ENCODE measurements around the gene FANCC. TPM values are rescaled to one million over a fixed set of nuclear protein-coding genes. Genes with fewer than 3 reads are reported as not detected.

The FANCC gene
- total RNA-seq, 1 experiment from 2014 or later, result 34.1 TPM

- no peak for DNase-seq (ENCODE audit: low read depth)
- in situ Hi-C loops (cut with HindIII; ENCODE audit: low pct_unique_long_range_greater_than_20kb, low sequenced_read_pairs), result no loop called here
These were observed 176.7 kb downstream of the FANCC start for GRCh38 chr9:95140821-95141220.

- in situ Hi-C loops (cut with HindIII; ENCODE audit: low pct_unique_long_range_greater_than_20kb, low sequenced_read_pairs), result no loop called here
- DNase-seq (ENCODE audit: low read depth), result peak; percentile 26
These were observed 178.4 kb downstream of the FANCC start for GRCh38 chr9:95139126-95139525.

GRCh38 chr9:95138474-95138873, 179.0 kb downstream of the FANCC start:
- in situ Hi-C loops (cut with HindIII; ENCODE audit: low pct_unique_long_range_greater_than_20kb, low sequenced_read_pairs), result no loop called here
- DNase-seq (ENCODE audit: low read depth), result peak; percentile 23

GRCh38 chr9:95137587-95138145, 179.8 kb downstream of the FANCC start:
- in situ Hi-C loops (cut with HindIII; ENCODE audit: low pct_unique_long_range_greater_than_20kb, low sequenced_read_pairs), result no loop called here
- DNase-seq (ENCODE audit: low read depth), result no peak

- in situ Hi-C loops (cut with HindIII; ENCODE audit: low pct_unique_long_range_greater_than_20kb, low sequenced_read_pairs), result no loop called here
- DNase-seq (ENCODE audit: low read depth), result no peak
These were observed 181.8 kb downstream of the FANCC start for GRCh38 chr9:95135756-95136155.

- DNase-seq (ENCODE audit: low read depth), result no peak
- in situ Hi-C loops (cut with HindIII; ENCODE audit: low pct_unique_long_range_greater_than_20kb, low sequenced_read_pairs), result no loop called here
These were observed 183.0 kb downstream of the FANCC start for GRCh38 chr9:95134457-95134881.

GRCh38 chr9:95133325-95133705, 184.2 kb downstream of the FANCC start:
- DNase-seq (ENCODE audit: low read depth), result no peak
- in situ Hi-C loops (cut with HindIII; ENCODE audit: low pct_unique_long_range_greater_than_20kb, low sequenced_read_pairs), result no loop called here

- DNase-seq (ENCODE audit: low read depth), result no peak
- in situ Hi-C loops (cut with HindIII; ENCODE audit: low pct_unique_long_range_greater_than_20kb, low sequenced_read_pairs), result no loop called here
These were observed 184.9 kb downstream of the FANCC start for GRCh38 chr9:95132366-95133324.

GRCh38 chr9:95131023-95131943, 186.2 kb downstream of the FANCC start:
- in situ Hi-C loops (cut with HindIII; ENCODE audit: low pct_unique_long_range_greater_than_20kb, low sequenced_read_pairs), result no loop called here
- peak; percentile 40 for DNase-seq (ENCODE audit: low read depth)

- DNase-seq (ENCODE audit: low read depth), result no peak
- in situ Hi-C loops (cut with HindIII; ENCODE audit: low pct_unique_long_range_greater_than_20kb, low sequenced_read_pairs), result no loop called here
These were observed 187.0 kb downstream of the FANCC start for GRCh38 chr9:95130484-95130883.

GRCh38 chr9:95129476-95130291, 187.8 kb downstream of the FANCC start:
- in situ Hi-C loops (cut with HindIII; ENCODE audit: low pct_unique_long_range_greater_than_20kb, low sequenced_read_pairs), result no loop called here
- DNase-seq (ENCODE audit: low read depth), result no peak

GRCh38 chr9:95128177-95128524, 189.4 kb downstream of the FANCC start:
- in situ Hi-C loops (cut with HindIII; ENCODE audit: low pct_unique_long_range_greater_than_20kb, low sequenced_read_pairs), result no loop called here
- DNase-seq (ENCODE audit: low read depth), result no peak

GRCh38 chr9:95127249-95128176, 190.0 kb downstream of the FANCC start:
- in situ Hi-C loops (cut with HindIII; ENCODE audit: low pct_unique_long_range_greater_than_20kb, low sequenced_read_pairs), result no loop called here
- peak; percentile 46 for DNase-seq (ENCODE audit: low read depth)

GRCh38 chr9:95126739-95127138, 190.8 kb downstream of the FANCC start:
- DNase-seq (ENCODE audit: low read depth), result no peak
- in situ Hi-C loops (cut with HindIII; ENCODE audit: low pct_unique_long_range_greater_than_20kb, low sequenced_read_pairs), result no loop called here

GRCh38 chr9:95125652-95126051, 191.9 kb downstream of the FANCC start:
- in situ Hi-C loops (cut with HindIII; ENCODE audit: low pct_unique_long_range_greater_than_20kb, low sequenced_read_pairs), result no loop called here
- DNase-seq (ENCODE audit: low read depth), result no peak

GRCh38 chr9:95124582-95125367, 192.7 kb downstream of the FANCC start:
- in situ Hi-C loops (cut with HindIII; ENCODE audit: low pct_unique_long_range_greater_than_20kb, low sequenced_read_pairs), result no loop called here
- no peak for DNase-seq (ENCODE audit: low read depth)
